SK-N-DZ (cell line): ENCODE results near the gene SPOCK1.

Source experiments
- DNase-seq: peaks from one replicate; pipeline ENCODE4 v3.0.0-alpha.2; 2015; ENCODE audit warnings: low spot score

SPOCK1 gene

DNA sequence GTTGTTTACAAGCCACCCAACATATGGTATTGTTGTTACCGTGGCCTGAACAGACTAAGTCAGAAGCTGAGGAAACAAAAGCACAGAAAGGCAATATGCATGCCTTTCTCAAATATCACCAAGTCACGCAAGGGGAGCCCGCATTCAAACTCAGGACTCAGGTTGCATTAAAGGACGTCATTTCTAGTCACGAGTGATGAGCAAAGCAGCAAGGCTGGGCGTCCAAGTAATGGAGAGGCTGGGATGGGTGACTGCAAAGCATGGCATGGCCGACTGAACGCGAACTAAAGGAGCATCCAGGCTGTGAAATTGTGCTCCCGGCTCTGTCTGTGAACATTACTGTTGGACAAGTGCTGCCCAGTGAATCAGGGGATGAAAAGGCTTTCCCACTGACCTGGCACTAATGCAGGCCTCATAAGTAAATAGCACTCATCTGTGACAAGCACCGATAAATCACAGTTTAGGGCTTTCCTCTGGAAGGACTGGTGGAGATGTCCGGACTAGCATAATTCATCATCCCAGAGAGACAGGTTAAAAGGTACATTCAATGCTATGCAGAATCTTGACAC is 202.8 kb downstream of the SPOCK1 start:
- no peak for DNase-seq

- DNase-seq, result no peak
These were observed 204.5 kb downstream of the SPOCK1 start for GRCh38 chr5:137294604-137295003.

- no peak for DNase-seq
These were observed 206.6 kb downstream of the SPOCK1 start for GRCh38 chr5:137292461-137293027.

DNA sequence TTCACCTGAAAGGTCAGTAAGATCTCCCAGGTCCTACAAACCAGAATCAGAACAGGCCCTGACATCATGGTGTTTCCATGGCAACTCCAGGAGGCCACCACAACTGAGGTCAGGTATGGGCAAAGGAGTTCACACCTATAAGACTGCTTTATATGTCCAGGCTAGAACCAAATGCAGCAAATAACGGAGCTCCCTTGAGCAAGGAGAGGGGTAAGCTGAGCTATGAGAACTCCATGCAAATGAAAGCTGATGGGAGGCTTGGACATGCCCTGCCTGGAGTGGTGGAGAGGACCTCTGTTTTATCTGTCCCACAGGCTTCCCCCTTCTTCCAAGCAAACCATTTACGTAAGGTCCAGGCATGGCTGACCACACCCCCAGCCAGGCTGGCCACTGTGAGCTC is 207.7 kb downstream of the SPOCK1 start:
- DNase-seq, result no peak

DNA sequence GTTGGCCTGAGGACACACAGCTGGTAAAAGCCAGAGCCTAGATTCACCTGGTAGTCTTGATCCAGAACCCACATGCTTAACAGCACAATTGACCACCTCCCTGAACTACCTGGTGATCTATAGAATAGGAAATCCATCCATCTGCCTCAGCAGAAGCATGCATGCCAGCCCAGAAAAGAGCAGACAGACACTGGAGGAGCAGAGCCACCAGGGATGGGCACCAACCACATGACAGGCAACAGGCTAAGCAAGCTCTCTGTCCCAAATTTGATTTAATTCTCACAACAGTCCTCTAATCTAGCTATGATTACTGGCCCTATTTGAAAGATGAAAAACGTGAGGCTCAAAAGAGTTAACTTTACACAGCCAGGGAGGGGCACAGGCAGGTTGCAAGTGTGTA is 208.1 kb downstream of the SPOCK1 start:
- no peak for DNase-seq

GRCh38 chr5:137290373-137290772 is 208.8 kb downstream of the SPOCK1 start:
- DNase-seq, result no peak

DNA sequence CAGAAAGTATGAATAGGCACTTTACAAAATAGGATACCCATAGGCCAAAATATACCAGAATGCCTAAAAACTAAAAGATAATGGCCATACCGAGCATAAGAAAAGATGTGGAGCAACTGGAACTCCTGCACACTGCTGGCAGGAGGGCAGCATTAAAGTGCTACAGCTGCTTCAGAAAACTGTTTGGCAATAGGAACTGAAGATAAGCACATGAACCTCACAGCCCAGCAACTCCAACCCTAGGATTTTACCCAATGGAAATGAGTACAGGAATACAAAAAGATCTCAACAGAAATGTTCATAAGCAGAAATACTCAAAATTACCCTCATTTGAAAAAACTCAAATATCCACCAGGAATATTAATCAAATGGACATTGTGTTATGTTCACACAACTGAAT is 209.3 kb downstream of the SPOCK1 start:
- DNase-seq, result no peak

GRCh38 chr5:137287569-137287968 is 211.6 kb downstream of the SPOCK1 start:
- no peak for DNase-seq

DNA sequence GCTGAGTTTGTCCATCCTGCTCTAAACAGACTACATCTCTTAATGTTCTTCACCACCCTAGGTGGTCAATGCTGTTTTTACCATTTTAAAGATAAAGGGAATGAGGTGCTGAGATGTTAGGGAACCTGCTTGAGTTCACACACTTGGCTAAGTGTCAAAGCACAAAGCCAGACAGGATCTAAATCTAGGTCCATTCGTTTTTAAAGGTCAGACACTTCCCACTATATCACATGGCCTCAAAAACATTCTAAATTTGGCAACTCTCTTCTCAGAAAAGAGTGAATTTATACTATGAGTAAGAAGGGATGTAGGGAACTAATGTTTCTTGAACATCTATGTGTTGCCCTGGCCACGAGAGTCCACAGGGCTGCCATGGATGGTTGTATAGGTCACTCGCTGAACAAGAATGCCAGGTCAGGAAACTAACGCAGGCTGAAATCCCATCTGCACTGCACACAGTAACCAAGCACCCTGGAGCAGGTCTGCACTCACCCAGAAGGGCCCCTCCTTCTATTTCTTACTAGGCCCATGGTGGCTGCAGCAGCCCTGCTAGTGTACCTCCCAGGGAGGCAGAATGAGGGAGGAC is 213.0 kb downstream of the SPOCK1 start:
- no peak for DNase-seq

- no peak for DNase-seq
These were observed 215.3 kb downstream of the SPOCK1 start for GRCh38 chr5:137283801-137284200.

GRCh38 chr5:137282216-137282615 is 216.9 kb downstream of the SPOCK1 start:
- no peak for DNase-seq

DNA sequence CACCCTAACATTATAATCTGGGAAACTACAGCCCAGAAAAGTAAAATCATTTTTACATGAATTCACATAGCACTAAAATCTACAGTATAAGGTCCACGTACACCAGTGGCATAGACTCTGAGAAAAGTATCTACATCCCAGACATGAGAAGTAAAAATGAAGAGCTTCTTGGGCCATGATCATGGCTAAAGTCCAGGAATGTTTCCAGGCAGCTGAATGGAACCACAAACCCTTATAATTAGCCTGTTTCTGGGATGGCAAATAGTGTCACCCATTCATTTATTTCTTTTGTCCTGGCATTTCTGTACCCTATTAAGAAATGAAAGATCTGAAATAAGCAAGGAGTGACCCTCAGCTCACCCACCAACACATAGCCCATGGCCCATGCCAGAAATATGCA is 217.9 kb downstream of the SPOCK1 start:
- DNase-seq, result no peak

DNA sequence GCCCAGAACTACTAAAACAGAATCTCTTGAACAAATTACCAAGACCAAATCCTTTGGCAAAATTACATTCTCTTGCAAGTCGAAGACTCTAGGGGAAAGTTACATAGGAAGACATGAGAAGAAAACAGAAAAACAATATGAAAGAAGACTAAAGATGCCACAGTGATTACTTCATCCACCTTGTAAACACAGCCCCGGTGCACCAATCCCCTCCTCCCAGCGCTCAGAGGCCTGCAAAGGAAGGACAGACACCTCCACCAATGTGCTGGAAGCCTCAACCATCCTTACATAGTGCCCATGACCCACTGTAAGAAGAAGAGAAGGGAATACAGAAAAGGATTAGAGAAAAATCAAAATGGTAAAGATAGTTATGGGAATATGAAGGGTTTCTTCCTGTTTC is 218.5 kb downstream of the SPOCK1 start:
- DNase-seq, result no peak

- DNase-seq, result no peak
These were observed 219.4 kb downstream of the SPOCK1 start for GRCh38 chr5:137279521-137280231.

DNA sequence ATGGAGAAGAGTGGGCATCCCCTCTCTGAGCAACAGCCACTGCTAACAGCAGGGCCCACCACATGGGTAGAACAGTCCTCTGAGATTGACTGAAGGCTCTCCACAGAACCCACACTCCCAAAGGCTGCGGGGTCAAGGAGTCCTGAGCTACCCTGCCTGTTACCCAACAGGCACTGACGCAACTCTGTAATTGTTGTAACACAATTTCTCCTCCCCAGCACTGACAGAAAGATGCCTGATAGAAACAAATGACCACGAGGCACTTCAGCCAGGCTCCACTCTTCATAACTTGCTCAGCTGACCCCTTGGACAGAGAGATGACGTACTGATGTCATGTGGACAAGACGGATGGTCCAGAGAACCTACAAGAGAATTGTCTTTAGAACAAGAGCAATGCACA is 220.7 kb downstream of the SPOCK1 start:
- DNase-seq, result no peak

DNA sequence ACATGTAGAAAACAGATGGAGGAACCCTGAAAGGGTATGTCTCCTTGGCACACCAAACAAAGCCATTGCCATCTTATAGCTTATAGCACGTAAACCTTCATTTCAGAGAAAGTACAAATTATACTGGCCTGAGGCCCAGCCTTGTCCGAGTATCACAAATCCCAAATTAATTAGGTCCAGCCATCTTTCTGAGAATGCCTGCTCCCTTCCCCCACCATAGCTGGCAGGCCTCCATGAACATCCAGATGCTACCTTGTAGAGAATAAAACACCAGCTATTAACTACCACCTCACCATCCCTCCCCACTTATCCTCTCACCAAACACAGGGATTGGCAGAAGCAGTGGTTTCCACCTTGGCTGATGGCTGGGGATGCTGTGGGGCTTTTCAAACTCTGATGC is 224.0 kb downstream of the SPOCK1 start:
- DNase-seq, result no peak

GRCh38 chr5:137273511-137273910 is 225.6 kb downstream of the SPOCK1 start:
- DNase-seq, result no peak

GRCh38 chr5:137272831-137273230 is 226.3 kb downstream of the SPOCK1 start:
- DNase-seq, result no peak

GRCh38 chr5:137269946-137270345 is 229.2 kb downstream of the SPOCK1 start:
- DNase-seq, result no peak

DNA sequence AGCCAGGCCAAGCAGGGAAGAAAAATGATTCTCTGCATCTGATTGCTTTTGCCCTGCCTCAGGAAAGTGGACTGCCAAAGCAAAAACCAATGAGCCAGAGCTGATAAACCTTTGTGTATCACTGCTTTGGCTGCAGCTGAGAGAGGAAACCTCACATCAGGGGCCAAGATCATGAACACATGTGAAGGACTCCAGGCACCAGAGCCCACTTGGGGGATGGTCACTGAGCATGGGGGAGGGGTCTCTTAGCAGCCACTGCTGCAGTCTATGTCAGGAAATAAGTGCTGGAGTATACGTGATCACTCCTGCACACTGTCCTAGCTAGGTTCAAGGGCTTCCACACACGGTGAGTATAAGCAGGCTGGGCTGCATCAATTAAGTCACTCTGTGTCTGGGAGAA is 229.9 kb downstream of the SPOCK1 start:
- DNase-seq, result no peak

- no peak for DNase-seq
These were observed 230.5 kb downstream of the SPOCK1 start for GRCh38 chr5:137268646-137269045.

- no peak for DNase-seq
These were observed 232.9 kb downstream of the SPOCK1 start for GRCh38 chr5:137266186-137266585.

- no peak for DNase-seq
These were observed 233.7 kb downstream of the SPOCK1 start for GRCh38 chr5:137265457-137265856.
